Thyroid gland (tissue), 4 donors: ENCODE data around the gene ZBED4.

Source experiments
- POLR2A ChIP-seq, 2 donors: fragments of 450-650 bp; IDR thresholded peaks; one replicate each; pipeline ENCODE4 v1.6.1; 2017; ENCODE audit warnings: antibody characterized with exemption in 2 of 2, mild to moderate bottlenecking in 2 of 2, moderate library complexity in 1 of 2
- TF ChIP-seq, protein P1 (sequence below), 6 experiments: fragments of 200-600 bp in 3 of 6; fragments of 450-650 bp in 3 of 6; sonication (generic) in 3 of 6; IDR thresholded peaks; one replicate each; pipeline ENCODE4 v1.5.1; 2016 to 2019; ENCODE audit warnings: antibody characterized with exemption in 6 of 6, mild to moderate bottlenecking in 2 of 6, inconsistent platforms in 1 of 6, moderate library complexity in 1 of 6

DNA sequence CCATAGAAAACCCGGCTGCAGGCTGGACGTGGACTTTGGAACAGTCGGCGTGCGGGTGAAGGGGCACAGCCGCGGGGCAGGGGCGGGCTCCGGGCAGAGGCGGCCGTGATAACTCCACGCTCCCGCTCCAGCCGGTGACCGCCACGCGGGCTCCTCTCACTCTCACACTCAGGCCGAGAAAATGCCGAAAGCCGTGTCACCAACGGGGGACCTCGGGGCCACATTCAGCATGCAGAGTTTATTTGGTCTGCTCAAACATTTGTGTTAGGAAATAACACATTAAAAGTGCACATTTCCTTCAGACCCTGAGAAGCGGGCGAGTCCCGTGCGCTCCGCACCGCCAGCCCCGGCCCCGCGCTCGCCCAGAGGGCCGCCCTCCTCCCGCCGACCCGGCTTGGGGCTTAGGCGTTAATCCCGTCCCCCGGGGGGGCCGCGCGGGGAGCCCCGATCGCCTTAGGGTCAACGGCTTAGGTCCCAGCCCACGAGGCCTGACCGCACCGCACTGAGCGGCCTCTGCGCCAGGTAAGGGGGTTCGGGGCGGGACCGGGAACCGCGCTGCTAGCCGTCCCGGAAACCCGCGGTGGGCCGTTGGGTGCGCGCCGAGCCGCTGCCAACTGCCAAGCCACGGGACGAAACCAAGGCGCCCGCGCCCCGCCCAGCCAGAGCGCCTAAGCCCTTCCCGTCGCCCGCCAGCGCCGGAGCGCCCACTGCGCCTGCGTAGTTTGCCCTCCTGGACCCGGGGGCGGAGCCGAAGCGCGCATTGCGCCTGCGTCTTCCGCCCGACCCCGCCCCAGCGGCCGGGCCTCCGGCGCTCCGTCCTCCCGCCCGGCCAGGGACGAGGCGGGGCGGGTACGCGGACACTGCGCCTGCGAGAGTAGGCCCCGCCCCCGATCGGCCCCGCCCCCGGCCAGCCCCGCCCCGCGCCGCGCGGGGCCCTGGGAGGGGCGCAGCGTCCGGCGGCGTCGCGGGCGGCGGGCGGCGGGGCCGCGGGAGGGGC is at the start of gene ZBED4:
- TF ChIP-seq, protein P1, sequence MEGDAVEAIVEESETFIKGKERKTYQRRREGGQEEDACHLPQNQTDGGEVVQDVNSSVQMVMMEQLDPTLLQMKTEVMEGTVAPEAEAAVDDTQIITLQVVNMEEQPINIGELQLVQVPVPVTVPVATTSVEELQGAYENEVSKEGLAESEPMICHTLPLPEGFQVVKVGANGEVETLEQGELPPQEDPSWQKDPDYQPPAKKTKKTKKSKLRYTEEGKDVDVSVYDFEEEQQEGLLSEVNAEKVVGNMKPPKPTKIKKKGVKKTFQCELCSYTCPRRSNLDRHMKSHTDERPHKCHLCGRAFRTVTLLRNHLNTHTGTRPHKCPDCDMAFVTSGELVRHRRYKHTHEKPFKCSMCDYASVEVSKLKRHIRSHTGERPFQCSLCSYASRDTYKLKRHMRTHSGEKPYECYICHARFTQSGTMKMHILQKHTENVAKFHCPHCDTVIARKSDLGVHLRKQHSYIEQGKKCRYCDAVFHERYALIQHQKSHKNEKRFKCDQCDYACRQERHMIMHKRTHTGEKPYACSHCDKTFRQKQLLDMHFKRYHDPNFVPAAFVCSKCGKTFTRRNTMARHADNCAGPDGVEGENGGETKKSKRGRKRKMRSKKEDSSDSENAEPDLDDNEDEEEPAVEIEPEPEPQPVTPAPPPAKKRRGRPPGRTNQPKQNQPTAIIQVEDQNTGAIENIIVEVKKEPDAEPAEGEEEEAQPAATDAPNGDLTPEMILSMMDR (IDR thresholded peaks at IDR 0.05): no peak
- peak in 1 of 2 donors; percentile 87 for TF ChIP-seq POLR2A (IDR thresholded peaks at IDR 0.05)
